K562 (cell line): Measurements from ENCODE around the gene MTHFSD. TPM values are rescaled to one million over a fixed set of nuclear protein-coding genes. Genes with fewer than 3 reads are reported as not detected.

Experiments
- ATAC-seq: fragments of 200-7000 bp; cut with Tn5 transposase; 3 replicates; pipeline ENCODE4 v1.9.1; 2020; ENCODE audit warnings: moderate library complexity
- BruUV-seq: library from RNA; stranded (reverse); fragments of 400-500 nt; replicated peaks from 2 replicates; lab custom pipeline; 2021; lab: Mats Ljungman, UMichigan
- CTCF ChIA-PET: fragments of 300-600 bp; formaldehyde crosslinking; extraction: SDS; loops from one replicate; lab custom pipeline; 2021; ENCODE audit warnings: low intra/inter-chr PET ratio; lab: Yijun Ruan, JAX
- POLR2A ChIA-PET: fragments of 300-600, 350-650 bp; sonication (Branson Sonifier 250); formaldehyde crosslinking; extraction: SDS; loops from one replicate; lab custom pipeline; 2021; ENCODE audit warnings: antibody characterized with exemption, inconsistent platforms; lab: Yijun Ruan, JAX
- DNase-seq, 4 experiments: peaks; one replicate each; pipeline versions ENCODE4 v3.0.0 to v3.0.0-alpha.2; 2011 to 2018; ENCODE audit warnings: low spot score in 3 of 4, mixed read lengths in 3 of 4; ENCODE audit errors: extremely low read depth in 1 of 4
- FAIRE-seq: peaks from 2 replicates; lab custom pipeline; 2011; peaks lifted over from hg19 to GRCh38; lab: Jason Lieb, UNC
- H2AFZ ChIP-seq: 2 replicates; pipeline ENCODE4 v1.6.0; 2011; ENCODE audit warnings: low read depth, low read length, control low read depth, inconsistent platforms
- H3K27ac ChIP-seq: fragments of 200-600 bp; 3 replicates; pipeline ENCODE4 v1.8.0; 2011; ENCODE audit warnings: low read depth, mild to moderate bottlenecking, control low read depth, inconsistent platforms, low read length, moderate library complexity, mixed read lengths; ENCODE audit errors: extremely low read depth
- H3K27me3 ChIP-seq, 2 experiments: fragments of 300-600 bp in 1 of 2; 2 replicates in 1 of 2; 3 replicates in 1 of 2; pipeline versions ENCODE4 v1.6.0 to v1.8.0; 2011; ENCODE audit warnings: inconsistent platforms in 2 of 2, low read length in 2 of 2, mild to moderate bottlenecking in 1 of 2, mixed read lengths in 1 of 2, moderate library complexity in 1 of 2; ENCODE audit not compliant: control insufficient read depth in 2 of 2, insufficient read depth in 2 of 2
- H3K36me3 ChIP-seq: fragments of 300-600 bp; 3 replicates; pipeline ENCODE4 v1.8.0; 2011; ENCODE audit warnings: mild to moderate bottlenecking, low read length, inconsistent platforms; ENCODE audit not compliant: control insufficient read depth, insufficient read depth
- H3K4me1 ChIP-seq, 2 experiments: fragments of 200-600 bp in 1 of 2; replicated peaks in 1 of 2; 2 replicates in 1 of 2; 3 replicates in 1 of 2; pipeline versions ENCODE4 v1.5.1 to v1.8.0; 2011; ENCODE audit warnings: inconsistent platforms in 2 of 2, low read length in 2 of 2, mild to moderate bottlenecking in 1 of 2, mixed read lengths in 1 of 2, moderate library complexity in 1 of 2; ENCODE audit not compliant: control insufficient read depth in 2 of 2, insufficient read depth in 2 of 2
- H3K4me2 ChIP-seq: 2 replicates; pipeline ENCODE4 v1.6.1; 2011; ENCODE audit warnings: low read length, control low read depth, inconsistent platforms, mixed read lengths; ENCODE audit not compliant: insufficient read depth
- H3K4me3 ChIP-seq: fragments of 200-600 bp; sonication (generic), shearing (Covaris generic); 2 replicates; pipeline ENCODE4 v1.5.1; 2016; ENCODE audit warnings: control low read depth, inconsistent platforms
- H3K79me2 ChIP-seq: fragments of 200-600 bp; 3 replicates; pipeline ENCODE4 v1.8.0; 2011; ENCODE audit warnings: low read length, inconsistent platforms; ENCODE audit not compliant: control insufficient read depth, insufficient read depth
- H3K9ac ChIP-seq, 2 experiments: 2 replicates each; pipeline versions ENCODE4 v1.6.0 to v1.6.1; 2011; ENCODE audit warnings: low read depth in 2 of 2, low read length in 2 of 2, control low read depth in 1 of 2, inconsistent platforms in 1 of 2, mild to moderate bottlenecking in 1 of 2, mixed read lengths in 1 of 2; ENCODE audit not compliant: insufficient read depth in 1 of 2
- H3K9me1 ChIP-seq: one replicate; pipeline ENCODE4 v1.6.0; 2011; ENCODE audit warnings: inconsistent platforms, mild to moderate bottlenecking, low read length, moderate library complexity; ENCODE audit not compliant: control insufficient read depth, insufficient read depth
- H3K9me3 ChIP-seq: replicated peaks from 2 replicates; pipeline ENCODE4 v1.5.1; 2011; ENCODE audit warnings: low read depth, low read length, inconsistent platforms; ENCODE audit not compliant: control insufficient read depth, insufficient read depth
- H4K20me1 ChIP-seq: replicated peaks from 2 replicates; pipeline ENCODE4 v1.6.1; 2011; ENCODE audit warnings: low read length, inconsistent platforms, mixed read lengths; ENCODE audit not compliant: control insufficient read depth, insufficient read depth
- POLR2G ChIP-seq: fragments of 200-400 bp; formaldehyde crosslinking; IDR thresholded peaks from 2 replicates; pipeline ENCODE4 v1.6.1; 2017; ENCODE audit warnings: low read depth, mild to moderate bottlenecking, antibody characterized with exemption, low read length, moderate library complexity
- ZNF239 ChIP-seq: fragments of 250-450 bp; sonication (Bioruptor Pico); IDR thresholded peaks from 2 replicates; pipeline ENCODE4 v1.4.0; 2020; ENCODE audit warnings: mild to moderate bottlenecking
- WGBS: fragments of 100-300 bp; shearing (Covaris generic); methylation state at CpG from one replicate; pipeline ENCODE4 v1.1.6; 2016; ENCODE audit warnings: low coverage, mixed read lengths; ENCODE audit not compliant: insufficient coverage; ENCODE audit errors: missing lambda C conversion rate; 5-methylcytosine and 5-hydroxymethylcytosine counted together
- in situ Hi-C: fragments of 300-500 bp; cut with MboI; formaldehyde crosslinking; loops from 4 replicates; pipeline ENCODE4 v1.15.0; 2018; ENCODE audit warnings: inconsistent platforms, mixed read lengths
- intact Hi-C: fragments of 100-400 bp; cut with micrococcal nuclease; formaldehyde crosslinking; loops from 2 replicates; pipeline ENCODE4 v1.14.2; 2022
- polyA plus RNA-seq, 8 experiments: library from polyadenylated mRNA; depleted of rRNA in 4 of 8; stranded (reverse) in 5 of 8; unstranded in 3 of 8; fragments of >200 nt; fragmentation: Nextera tagmentation in 2 of 8; fragmentation: Illumina TruSeq in 1 of 8; extraction: Ambion mirVana in 2 of 8; extraction: Trizol in 1 of 8; gene quantifications; 2 replicates each; pipeline versions ENCODE4 v1.2.1 to v1.2.3, GENCODE V29; 2011 to 2014; ENCODE audit warnings: inconsistent platforms in 1 of 8, missing spikeins in 1 of 8
- total RNA-seq, 7 experiments: library from RNA; depleted of rRNA in 6 of 7; stranded (reverse); fragments of >200 nt in 6 of 7; fragmentation: Illumina TruSeq in 2 of 7; extraction: Trizol in 2 of 7; gene quantifications; 2 replicates each; pipeline versions ENCODE4 v1.2.1 to v1.2.3, GENCODE V29; 2011 to 2021; ENCODE audit warnings: low replicate concordance in 1 of 7

MTHFSD gene
- total and polyA plus RNA-seq, 9 of the 15 experiments (the other 6 are each of a cell fraction or from before 2014, with no cell fraction given): 3.2 to 20.2 (median 12.0) TPM

- intact Hi-C loops (no loop called here), in situ Hi-C loops (no loop called here)
- no peaks in the 10 kb centered on the region for H3K36me3 ChIP-seq
- BruUV-seq: no TSS peak
- no peaks in the 10 kb centered on the region for H3K79me2 ChIP-seq
- TF ChIP-seq ZNF239 (CRISPR knock-in tag) (no peak), POLR2G (0 out of 2 replicates have a peak, but pooled peaks have one; percentile 17)
- H3K27ac ChIP-seq: no peak overlapping the region
- H2AFZ ChIP-seq: no peak overlapping the region
- WGBS: 100% methylated on average over 2 of the region's 7 CpGs
- ChIA-PET CTCF (no interaction called here), POLR2A (interaction anchor here (0.9 to 1.0 kb wide), 2 partner anchors 11 to 22 kb away, joined by 3 read pairs; no protein-coding TSS in a partner anchor)
- no peaks in the 10 kb centered on the region; the same call in 1 of the 2 replicates for H4K20me1 ChIP-seq
- FAIRE-seq (no peak), ATAC-seq (no peak), DNase-seq (no peak)
- no peak overlapping the region for H3K4me3 ChIP-seq
- H3K9me1 ChIP-seq: peaks cover 3% of the 10 kb centered on the region
- H3K4me1 ChIP-seq: peaks cover 0 to 6% of the 10 kb centered on the region in 2 experiments; a peak in 1 of 5 replicates
- no peaks in the 10 kb centered on the region for H3K9me3 ChIP-seq
- H3K9ac ChIP-seq: peak overlapping the region in 1 of 2 experiments; percentile 45; a peak in 1 of 4 replicates
- H3K27me3 ChIP-seq: peaks cover 3 to 5% of the 10 kb centered on the region in 2 experiments; a peak in 2 of 5 replicates
- no peak overlapping the region for H3K4me2 ChIP-seq
Measured at GRCh38 chr16:86531191-86531545, 23.9 kb downstream of the MTHFSD start.

- 78% methylated on average over 29 of the region's 31 CpGs for WGBS
- intact Hi-C loops: no loop called here
- Histone ChIP-seq H3K9me1 (peaks cover 3% of the 10 kb centered on the region), H3K4me1 (peaks cover 0 to 6% of the 10 kb centered on the region in 2 experiments; a peak in 1 of 5 replicates), H3K27ac (no peak overlapping the region), H3K9me3 (no peaks in the 10 kb centered on the region), H3K4me2 (no peak overlapping the region), H3K9ac (no peak overlapping the region), H3K79me2 (no peaks in the 10 kb centered on the region), H3K36me3 (no peaks in the 10 kb centered on the region), H2AFZ (no peak overlapping the region), H3K4me3 (no peak overlapping the region), H3K27me3 (peaks cover 5 to 9% of the 10 kb centered on the region in 2 experiments; a peak in 3 of 5 replicates), H4K20me1 (no peaks in the 10 kb centered on the region; the same call in 1 of the 2 replicates)
- DNase-seq (no peak), ATAC-seq (no peak), FAIRE-seq (no peak)
- ChIA-PET CTCF (no interaction called here), POLR2A (interaction anchor here (0.9 to 1.0 kb wide), 2 partner anchors 11 to 23 kb away, joined by 3 read pairs; no protein-coding TSS in a partner anchor)
- no TSS peak for BruUV-seq
- in situ Hi-C loops: no loop called here
Measured at GRCh38 chr16:86530251-86531190, 24.5 kb downstream of the MTHFSD start.
